ENCODE data around the gene ZNF205. TPM values are rescaled to one million over a fixed set of nuclear protein-coding genes. Genes with fewer than 3 reads are reported as not detected.

ZNF205 gene
- total and polyA plus RNA-seq, 8 donors, result 0.87 to 27.5 (median 12.9) TPM

- H3K27me3 ChIP-seq, result no peaks in the 10 kb centered on the region
- peak overlapping the region in 3 of 4 donors; percentile 62 to 79 (median 63) for H3K4me3 ChIP-seq
- H3K27ac ChIP-seq, result peak overlapping the region in 4 of 5 donors; percentile 83 to 92 (median 89)
- no peak for DNase-seq
- H3K9me3 ChIP-seq, result no peaks in the 10 kb centered on the region
- H3K36me3 ChIP-seq, result no peaks in the 10 kb centered on the region
- intact Hi-C loops (cut with DNase I; ENCODE audit: low total_unique reads), result no loop called here
- peaks cover 26 to 36% (median 31%) of the 10 kb centered on the region in 4 donors for H3K4me1 ChIP-seq
- 85 to 100% (median 95%) methylated on average over 5 to 6 of the region's 6 CpGs for WGBS, 5 donors
- no peak for TF ChIP-seq POLR2AphosphoS5 (IDR thresholded peaks at IDR 0.05)
- no peak for TF ChIP-seq EP300 (IDR thresholded peaks at IDR 0.05)
- TF ChIP-seq, protein P1, sequence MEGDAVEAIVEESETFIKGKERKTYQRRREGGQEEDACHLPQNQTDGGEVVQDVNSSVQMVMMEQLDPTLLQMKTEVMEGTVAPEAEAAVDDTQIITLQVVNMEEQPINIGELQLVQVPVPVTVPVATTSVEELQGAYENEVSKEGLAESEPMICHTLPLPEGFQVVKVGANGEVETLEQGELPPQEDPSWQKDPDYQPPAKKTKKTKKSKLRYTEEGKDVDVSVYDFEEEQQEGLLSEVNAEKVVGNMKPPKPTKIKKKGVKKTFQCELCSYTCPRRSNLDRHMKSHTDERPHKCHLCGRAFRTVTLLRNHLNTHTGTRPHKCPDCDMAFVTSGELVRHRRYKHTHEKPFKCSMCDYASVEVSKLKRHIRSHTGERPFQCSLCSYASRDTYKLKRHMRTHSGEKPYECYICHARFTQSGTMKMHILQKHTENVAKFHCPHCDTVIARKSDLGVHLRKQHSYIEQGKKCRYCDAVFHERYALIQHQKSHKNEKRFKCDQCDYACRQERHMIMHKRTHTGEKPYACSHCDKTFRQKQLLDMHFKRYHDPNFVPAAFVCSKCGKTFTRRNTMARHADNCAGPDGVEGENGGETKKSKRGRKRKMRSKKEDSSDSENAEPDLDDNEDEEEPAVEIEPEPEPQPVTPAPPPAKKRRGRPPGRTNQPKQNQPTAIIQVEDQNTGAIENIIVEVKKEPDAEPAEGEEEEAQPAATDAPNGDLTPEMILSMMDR (IDR thresholded peaks at IDR 0.05), result no peak
- TF ChIP-seq POLR2A (IDR thresholded peaks at IDR 0.05), result no peak
Observed at GRCh38 chr16:3149193-3149530, 36.8 kb downstream of the ZNF205 start.

DNA sequence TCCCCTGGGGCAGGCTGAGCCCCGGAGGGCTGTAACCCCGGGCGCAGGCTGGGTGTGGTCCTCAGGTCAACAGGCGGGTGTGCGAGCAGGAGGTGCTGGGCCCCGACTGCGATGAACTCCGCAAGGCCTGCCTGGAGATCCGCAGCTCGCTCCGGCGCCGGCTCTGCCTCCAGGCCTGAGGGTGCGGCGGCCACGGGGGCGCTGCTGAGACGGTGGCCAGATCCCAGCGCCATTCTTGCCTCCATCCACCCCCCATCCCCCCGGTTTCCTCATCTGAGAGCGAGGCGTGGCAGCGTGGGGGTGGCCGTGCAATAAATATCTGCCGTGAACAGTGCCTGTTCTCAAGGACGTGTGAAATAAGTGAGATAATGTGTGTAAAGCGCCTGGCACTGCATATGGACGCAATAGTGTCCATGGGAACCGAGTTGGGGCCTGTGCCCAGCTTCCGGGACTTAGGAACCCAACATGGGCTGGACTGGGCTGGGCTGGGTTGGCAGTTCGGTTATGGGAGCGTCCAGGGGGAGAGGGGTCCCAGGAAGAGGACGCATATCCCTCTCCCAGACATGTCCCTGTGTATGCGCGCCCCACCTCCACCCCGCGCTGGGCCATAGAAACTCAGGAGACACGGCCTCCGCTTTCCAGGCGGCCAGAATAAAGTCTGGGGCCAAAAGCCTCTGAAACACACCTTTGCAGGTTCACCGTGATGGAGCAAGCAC lies 37.4 kb downstream of the ZNF205 start:
- Histone ChIP-seq H3K36me3 (no peaks in the 10 kb centered on the region), H3K27me3 (no peaks in the 10 kb centered on the region), H3K4me3 (peak overlapping the region; percentile 62 to 79 (median 68)), H3K4me1 (peaks cover 26 to 36% (median 31%) of the 10 kb centered on the region in 4 donors), H3K9me3 (no peaks in the 10 kb centered on the region), H3K27ac (peak overlapping the region; percentile 81 to 92 (median 87))
- peak; percentile 73 to 90 for DNase-seq
- intact Hi-C loops (cut with DNase I; ENCODE audit: low total_unique reads), result no loop called here
- 1 to 7% (median 3%) methylated on average over 20 to 41 of the region's 41 CpGs for WGBS, 5 donors
- TF ChIP-seq POLR2AphosphoS5 (IDR thresholded peaks at IDR 0.05) (no peak), POLR2A (IDR thresholded peaks at IDR 0.05) (no peak), EP300 (IDR thresholded peaks at IDR 0.05) (no peak)
- TF ChIP-seq, protein P1 (IDR thresholded peaks at IDR 0.05), result peak in 1 of 7 experiments; percentile 48

DNA sequence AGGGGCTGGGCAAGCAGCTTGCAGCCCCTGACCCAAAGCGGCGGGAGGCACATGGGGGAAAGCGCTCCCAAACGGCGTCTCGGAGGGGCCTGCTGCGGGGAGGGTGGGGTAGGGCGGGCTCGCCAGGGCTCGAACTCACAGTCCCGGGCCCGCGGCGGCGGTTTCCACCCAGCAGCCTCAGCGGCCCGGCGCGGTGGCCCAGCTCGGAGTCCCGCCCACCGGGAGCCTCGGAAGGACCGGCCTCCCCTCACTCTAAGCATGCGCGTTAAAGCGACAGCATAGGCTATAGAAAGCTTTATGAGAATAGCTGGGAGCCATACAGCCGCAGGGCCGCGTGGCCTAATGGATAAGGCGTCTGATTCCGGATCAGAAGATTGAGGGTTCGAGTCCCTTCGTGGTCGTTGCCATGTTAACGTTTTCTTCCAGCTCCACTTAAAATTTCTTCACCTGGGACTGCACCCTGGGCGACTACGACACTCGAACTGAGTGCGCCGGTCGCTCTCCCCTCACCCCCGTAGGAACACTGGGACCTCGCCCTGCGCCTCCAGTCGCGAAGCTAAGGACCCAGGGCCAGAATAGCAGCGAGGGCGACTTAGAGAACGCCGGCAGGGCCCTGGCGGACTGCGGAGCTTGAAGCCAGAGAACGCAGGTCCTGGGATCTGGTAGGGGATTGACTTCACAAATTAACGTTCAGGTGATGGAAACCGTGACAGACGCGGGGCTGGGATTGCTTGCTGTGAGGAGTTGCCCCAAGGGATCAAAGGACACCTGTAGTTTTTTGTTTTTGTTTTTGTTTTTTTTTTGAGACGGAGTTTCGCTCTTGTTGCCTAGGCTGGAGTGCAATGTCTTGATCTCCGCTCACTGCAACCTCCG lies 38.2 kb downstream of the ZNF205 start:
- Histone ChIP-seq H3K27ac (peak overlapping the region; percentile 83 to 92 (median 88)), H3K36me3 (no peaks in the 10 kb centered on the region), H3K4me3 (peak overlapping the region; percentile 62 to 79 (median 68)), H3K9me3 (no peaks in the 10 kb centered on the region), H3K27me3 (no peaks in the 10 kb centered on the region), H3K4me1 (peaks cover 26 to 36% (median 31%) of the 10 kb centered on the region in 4 donors)
- DNase-seq, result peak; percentile 98 to 99
- intact Hi-C loops (cut with DNase I; ENCODE audit: low total_unique reads), result no loop called here
- WGBS, 5 donors, result 1 to 3% (median 1%) methylated on average over 41 to 62 of the region's 62 CpGs
- TF ChIP-seq EP300 (IDR thresholded peaks at IDR 0.05) (no peak), POLR2AphosphoS5 (IDR thresholded peaks at IDR 0.05) (peak in 1 of 3 donors; percentile 85)

GRCh38 chr16:3152027-3152276 lies 39.6 kb downstream of the ZNF205 start:
- Histone ChIP-seq H3K27me3 (no peaks in the 10 kb centered on the region), H3K36me3 (no peaks in the 10 kb centered on the region), H3K4me1 (peaks cover 26 to 36% (median 31%) of the 10 kb centered on the region in 4 donors), H3K27ac (peak overlapping the region in 4 of 5 donors; percentile 11 to 67 (median 54)), H3K9me3 (no peaks in the 10 kb centered on the region), H3K4me3 (peak overlapping the region; percentile 33 to 41 (median 36))
- TF ChIP-seq EP300 (IDR thresholded peaks at IDR 0.05) (no peak), POLR2A (IDR thresholded peaks at IDR 0.05) (no peak), POLR2AphosphoS5 (IDR thresholded peaks at IDR 0.05) (no peak)
- TF ChIP-seq, protein P1 (IDR thresholded peaks at IDR 0.05), result no peak
- DNase-seq, result no peak
- WGBS, 5 donors, result 3 to 7% (median 4%) methylated on average over 15 of the region's 15 CpGs
- intact Hi-C loops (cut with DNase I; ENCODE audit: low total_unique reads), result no loop called here
